GM21526 (cell line): Measurements from ENCODE around the gene IL1RAP.

Experiments
- ATAC-seq: cut with Tn5 transposase; IDR thresholded peaks from one replicate; pipeline ENCODE4 v1.9.1; 2021; ENCODE audit warnings: moderate library complexity; ENCODE audit not compliant: unreplicated experiment, low FRiP score

IL1RAP gene

DNA sequence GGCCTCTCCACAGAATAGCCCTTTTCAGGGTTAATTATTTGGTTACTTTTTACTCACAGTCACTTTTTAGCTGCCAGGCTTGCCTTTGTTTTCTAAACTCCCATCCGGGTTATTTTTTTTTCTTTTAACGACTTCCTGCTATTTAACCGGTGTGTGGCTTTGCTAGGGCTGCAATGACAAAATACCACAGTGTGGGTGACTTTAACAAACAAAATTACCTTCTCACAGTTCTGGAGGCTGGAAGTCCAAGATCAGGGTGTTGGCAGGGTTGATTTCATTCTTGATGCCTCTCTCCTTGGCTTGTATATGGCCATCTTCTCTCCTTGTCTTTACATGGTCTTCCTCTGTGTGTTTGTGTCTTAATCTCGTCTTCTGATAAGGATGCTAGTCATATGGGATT, 91.5 kb downstream of the IL1RAP start:
- no peak for ATAC-seq

DNA sequence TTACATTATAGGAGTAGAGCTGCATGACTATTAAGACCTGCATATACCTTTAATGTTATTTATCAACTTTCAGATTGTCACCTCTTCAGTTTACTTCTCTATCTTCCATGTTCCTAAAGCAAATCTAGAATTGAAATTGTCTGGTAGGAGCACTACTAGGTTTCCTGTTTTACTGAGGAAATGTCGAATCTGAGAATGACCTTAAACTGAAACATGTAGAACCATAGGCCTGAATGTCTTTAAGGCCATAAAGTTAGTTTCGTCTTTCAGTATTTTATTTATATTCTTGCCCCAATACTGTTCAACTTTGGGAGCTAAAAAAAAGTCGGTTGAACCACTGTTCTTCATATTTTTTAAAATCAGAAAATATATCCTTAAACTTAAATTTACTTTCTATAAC, 92.7 kb downstream of the IL1RAP start:
- no peak for ATAC-seq

DNA sequence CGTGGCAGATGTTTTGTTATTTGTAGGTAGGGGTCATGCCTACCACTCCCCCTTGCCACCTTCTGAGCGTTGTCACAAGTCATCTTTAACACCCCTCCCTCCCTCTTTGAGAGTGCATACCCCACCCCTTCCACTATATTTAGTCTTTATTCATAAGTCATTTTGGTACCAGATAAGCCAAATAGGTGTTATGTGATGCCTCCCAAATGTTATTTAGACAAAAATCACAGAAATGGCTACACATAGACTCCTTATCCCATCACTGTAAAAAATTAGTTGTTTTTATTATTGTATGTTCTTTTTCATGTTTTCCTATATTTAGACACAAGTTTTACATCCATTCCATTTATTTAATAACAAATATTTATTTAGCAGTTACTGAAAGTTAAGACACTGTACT, 93.1 kb downstream of the IL1RAP start:
- no peak for ATAC-seq

DNA sequence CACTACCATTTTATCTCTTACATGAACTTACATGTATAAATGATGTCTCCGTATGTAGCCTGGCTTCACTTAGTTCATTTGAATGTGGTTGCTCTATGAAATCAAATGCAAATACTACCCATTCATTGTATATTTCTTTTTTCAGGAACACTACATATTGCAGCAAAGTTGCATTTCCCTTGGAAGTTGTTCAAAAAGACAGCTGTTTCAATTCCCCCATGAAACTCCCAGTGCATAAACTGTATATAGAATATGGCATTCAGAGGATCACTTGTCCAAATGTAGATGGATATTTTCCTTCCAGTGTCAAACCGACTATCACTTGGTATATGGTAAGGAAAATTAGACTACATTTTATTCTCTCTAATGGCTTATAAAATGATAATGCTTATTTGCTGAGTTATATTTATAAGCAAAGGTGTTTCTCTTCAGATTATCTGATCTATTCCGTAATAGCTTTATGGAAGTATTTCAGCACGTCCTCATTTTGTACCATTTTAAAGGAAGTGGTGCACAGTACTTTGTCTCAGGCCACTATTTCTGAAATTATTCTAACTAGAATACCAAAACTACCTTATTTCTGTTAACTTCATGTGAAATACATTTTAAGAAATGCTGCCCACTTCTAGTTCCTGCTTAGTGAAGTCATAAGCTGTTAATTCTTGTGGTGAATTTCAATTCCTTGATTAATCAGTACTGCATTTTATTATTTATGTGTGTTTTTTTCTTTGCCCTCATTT, 95.1 kb downstream of the IL1RAP start:
- no peak for ATAC-seq

GRCh38 chr3:190614226-190615059, 100.6 kb downstream of the IL1RAP start:
- ATAC-seq, result no peak

DNA sequence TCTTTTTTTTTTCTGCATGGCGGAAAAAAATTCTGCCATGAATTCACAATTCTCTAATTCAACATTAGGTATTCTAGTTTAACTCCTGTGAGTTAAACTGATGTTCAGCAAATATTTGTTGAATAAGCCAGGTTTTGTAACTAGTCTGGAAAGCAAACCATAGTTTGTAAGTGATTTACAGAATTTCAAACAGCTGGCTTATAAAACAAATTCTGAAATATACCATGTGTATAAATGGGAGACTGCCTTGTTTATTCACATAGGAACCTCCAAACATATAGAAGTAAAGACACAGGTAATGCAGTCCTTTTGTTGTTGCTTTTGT, 101.1 kb downstream of the IL1RAP start:
- ATAC-seq, result no peak

DNA sequence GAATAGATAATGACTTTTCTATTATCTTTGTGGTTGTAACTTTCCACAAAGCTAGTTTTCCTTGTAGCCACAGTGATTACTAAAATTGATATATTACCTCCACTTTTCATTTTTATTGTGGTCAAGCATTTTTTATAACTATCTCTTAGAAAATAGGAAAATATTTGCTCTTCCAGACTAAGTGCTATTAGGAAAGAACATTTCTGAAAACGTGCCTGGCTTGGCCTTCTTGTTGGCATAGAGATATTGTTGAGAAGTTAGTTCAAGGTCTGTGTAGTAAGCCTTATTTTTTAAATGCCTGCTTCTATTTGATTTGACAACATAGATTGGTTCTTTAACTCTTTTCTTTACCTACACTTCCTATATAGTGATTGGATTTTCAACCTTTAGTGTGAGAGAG, 101.7 kb downstream of the IL1RAP start:
- no peak for ATAC-seq

- ATAC-seq, result no peak
These were observed 102.8 kb downstream of the IL1RAP start for GRCh38 chr3:190616637-190617036.

DNA sequence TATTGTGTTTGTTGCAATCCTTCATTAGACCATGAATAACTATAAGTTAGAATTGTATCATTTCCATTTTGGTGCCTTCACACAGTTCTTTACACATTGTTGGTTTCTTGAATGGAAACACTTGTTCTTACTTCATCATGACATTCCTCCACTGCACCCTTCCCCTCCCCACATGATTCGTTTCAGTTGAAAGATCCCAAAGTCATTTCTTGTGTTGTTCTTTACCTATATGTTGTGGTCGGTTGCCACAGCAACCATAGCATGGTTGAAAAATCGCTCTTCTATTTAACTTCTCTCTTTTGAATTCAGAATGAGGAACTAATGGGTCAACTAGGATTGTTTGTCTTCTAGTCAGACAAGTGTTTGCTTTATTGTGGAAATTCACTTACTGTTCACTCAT, 103.3 kb downstream of the IL1RAP start:
- ATAC-seq, result peak; percentile 69

DNA sequence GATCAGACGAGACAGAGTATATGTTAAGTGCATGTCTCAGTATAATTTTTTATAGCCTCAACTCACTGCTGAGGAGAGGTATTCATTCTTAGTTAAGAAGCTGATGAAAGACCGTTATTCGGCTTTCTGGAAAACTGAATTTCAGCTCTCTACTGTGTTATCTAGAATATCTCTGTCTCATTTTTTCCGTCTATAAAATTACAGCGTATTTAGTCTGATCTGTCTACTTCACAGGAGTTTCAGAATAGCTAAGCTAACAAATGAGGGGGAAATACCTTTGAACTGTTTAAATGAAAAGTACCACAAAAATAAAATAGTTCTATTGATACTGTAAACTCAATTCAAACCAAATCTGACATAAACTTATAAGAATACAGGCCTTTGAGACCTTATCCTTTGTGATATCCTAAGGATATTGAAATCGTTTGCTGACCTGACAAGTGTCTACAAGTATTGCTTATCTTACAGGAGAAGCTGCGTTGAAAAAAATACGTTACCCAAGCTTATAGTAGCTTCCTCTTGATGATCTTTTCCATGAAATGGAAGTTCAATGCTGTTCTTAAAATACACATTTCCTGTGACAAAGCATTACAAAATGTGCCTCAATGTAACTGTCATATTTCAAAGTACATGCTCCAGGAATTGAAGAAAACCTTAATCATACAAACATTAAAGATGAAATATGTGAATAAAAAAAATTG, 104.6 kb downstream of the IL1RAP start:
- no peak for ATAC-seq

GRCh38 chr3:190619353-190619752, 105.5 kb downstream of the IL1RAP start:
- no peak for ATAC-seq

GRCh38 chr3:190619761-190620160, 105.9 kb downstream of the IL1RAP start:
- ATAC-seq, result no peak

- no peak for ATAC-seq
These were observed 107.2 kb downstream of the IL1RAP start for GRCh38 chr3:190620886-190621608.

GRCh38 chr3:190621927-190622326, 108.0 kb downstream of the IL1RAP start:
- no peak for ATAC-seq

GRCh38 chr3:190624282-190624681, 110.4 kb downstream of the IL1RAP start:
- no peak for ATAC-seq

GRCh38 chr3:190626951-190627620, 113.2 kb downstream of the IL1RAP start:
- no peak for ATAC-seq

DNA sequence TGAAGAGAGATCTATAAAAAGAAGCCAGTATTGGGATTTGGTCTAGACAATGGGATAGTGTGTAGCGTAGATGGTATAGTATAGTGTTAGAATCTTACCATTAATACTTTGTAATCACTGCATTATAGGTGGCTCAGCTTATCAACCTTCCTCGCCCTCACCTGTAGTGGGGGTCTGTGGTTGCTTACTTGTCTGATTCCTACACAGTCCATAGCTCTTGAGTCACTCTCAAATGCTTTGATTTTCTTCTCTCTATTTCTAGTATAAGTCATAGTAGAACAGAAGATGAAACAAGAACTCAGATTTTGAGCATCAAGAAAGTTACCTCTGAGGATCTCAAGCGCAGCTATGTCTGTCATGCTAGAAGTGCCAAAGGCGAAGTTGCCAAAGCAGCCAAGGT, 115.2 kb downstream of the IL1RAP start:
- no peak for ATAC-seq

- ATAC-seq, result no peak
These were observed 117.4 kb downstream of the IL1RAP start for GRCh38 chr3:190631295-190631694.

- ATAC-seq, result no peak
These were observed 127.7 kb downstream of the IL1RAP start for GRCh38 chr3:190641564-190641963.

GRCh38 chr3:190642016-190642415, 128.1 kb downstream of the IL1RAP start:
- no peak for ATAC-seq
